Measurements from ENCODE around the gene ZNF385B.

Gene ZNF385B

DNA sequence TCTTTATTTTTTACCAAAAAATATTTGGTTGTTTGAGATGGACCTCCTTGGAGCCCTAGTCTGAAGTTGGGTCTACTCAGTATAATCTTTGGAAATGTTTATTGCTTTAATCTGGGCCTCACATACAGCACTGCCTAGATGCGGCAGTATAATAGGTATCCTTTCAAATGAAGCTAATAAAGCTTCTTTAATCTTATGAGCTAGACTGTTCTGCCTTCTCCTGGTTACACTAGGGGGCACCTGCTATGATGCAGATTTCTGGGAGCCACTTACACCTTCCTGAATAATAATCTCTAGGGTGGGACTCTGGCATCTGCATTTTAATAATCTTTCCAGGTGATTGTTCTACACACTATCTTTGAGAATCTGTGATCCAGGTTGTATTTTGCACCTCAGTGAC lies 427.1 kb downstream of the ZNF385B start:
- TF ChIP-seq, protein P1, sequence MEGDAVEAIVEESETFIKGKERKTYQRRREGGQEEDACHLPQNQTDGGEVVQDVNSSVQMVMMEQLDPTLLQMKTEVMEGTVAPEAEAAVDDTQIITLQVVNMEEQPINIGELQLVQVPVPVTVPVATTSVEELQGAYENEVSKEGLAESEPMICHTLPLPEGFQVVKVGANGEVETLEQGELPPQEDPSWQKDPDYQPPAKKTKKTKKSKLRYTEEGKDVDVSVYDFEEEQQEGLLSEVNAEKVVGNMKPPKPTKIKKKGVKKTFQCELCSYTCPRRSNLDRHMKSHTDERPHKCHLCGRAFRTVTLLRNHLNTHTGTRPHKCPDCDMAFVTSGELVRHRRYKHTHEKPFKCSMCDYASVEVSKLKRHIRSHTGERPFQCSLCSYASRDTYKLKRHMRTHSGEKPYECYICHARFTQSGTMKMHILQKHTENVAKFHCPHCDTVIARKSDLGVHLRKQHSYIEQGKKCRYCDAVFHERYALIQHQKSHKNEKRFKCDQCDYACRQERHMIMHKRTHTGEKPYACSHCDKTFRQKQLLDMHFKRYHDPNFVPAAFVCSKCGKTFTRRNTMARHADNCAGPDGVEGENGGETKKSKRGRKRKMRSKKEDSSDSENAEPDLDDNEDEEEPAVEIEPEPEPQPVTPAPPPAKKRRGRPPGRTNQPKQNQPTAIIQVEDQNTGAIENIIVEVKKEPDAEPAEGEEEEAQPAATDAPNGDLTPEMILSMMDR (IDR thresholded peaks at IDR 0.05; ENCODE audit: borderline replicate concordance, insufficient read depth, low read depth, low read length) = no peak
- no peak overlapping the region for H3K4me3 ChIP-seq (ENCODE audit: low read depth, low read length)

DNA sequence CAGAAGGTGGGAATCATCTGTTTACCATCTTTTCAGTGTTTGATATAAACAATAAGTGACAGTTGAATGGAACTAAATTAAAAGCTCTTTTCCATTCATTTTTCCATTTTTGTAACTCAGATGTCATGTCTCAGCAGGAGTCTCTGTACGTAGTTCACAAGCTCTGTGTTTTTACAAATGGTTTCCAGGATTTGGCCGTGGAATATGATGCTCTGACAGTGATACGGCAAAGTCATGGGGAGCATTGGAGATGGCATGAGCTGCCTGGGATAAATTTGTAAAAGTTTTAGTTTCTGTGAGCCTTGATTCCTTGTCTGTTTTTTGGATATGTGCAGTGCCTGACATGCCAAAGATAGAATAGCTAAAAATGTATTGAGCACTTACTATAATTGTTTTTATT lies 428.7 kb downstream of the ZNF385B start:
- TF ChIP-seq, protein P1 (IDR thresholded peaks at IDR 0.05; ENCODE audit: borderline replicate concordance, insufficient read depth, low read depth, low read length) = no peak
- H3K4me3 ChIP-seq (ENCODE audit: low read depth, low read length) = no peak overlapping the region

DNA sequence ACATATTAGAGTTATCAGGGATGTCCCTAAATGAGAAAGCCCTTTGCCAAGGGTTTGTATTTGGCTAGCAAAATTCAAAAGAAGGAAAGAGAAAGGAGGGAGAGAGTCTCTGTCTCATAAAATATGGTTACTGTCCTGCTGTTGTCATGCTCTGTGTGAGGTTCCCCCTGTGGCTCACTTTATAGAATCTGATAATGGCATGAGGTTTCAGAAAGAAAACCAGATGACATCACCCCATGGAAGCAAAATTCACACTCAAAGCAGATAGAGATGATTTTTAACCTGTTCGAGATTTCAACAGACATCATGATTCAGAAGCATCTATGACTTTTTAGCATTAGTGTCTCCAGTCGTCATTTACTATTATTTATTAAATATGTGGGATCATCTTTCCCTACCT lies 431.8 kb downstream of the ZNF385B start:
- no peak overlapping the region for H3K4me3 ChIP-seq (ENCODE audit: low read depth, low read length)
- TF ChIP-seq, protein P1 (IDR thresholded peaks at IDR 0.05; ENCODE audit: borderline replicate concordance, insufficient read depth, low read depth, low read length) = no peak

- TF ChIP-seq, protein P1 (IDR thresholded peaks at IDR 0.05; ENCODE audit: borderline replicate concordance, insufficient read depth, low read depth, low read length) = no peak
- H3K4me3 ChIP-seq (ENCODE audit: low read depth, low read length) = no peak overlapping the region
These were observed 432.3 kb downstream of the ZNF385B start for GRCh38 chr2:179429060-179429471.

DNA sequence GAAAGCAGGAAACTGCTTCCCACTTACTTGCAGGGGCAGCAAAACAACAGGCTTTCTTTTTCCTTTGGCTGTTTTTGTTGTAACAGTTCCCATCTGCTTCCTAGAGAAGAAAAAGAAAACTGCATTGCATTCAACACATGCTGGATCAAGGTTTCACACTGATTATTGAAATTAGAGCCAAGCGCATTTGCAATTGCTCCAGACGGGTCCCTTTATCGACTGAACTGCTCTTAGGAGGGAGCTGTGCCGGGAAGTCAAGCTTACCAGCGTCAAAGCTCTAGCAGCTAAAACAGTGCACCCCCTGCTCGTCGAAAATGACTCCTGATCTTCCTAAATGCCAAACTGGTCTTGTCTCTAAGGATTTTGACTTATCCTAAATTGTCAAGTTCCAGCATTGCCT lies 432.8 kb downstream of the ZNF385B start:
- TF ChIP-seq, protein P1 (IDR thresholded peaks at IDR 0.05; ENCODE audit: borderline replicate concordance, insufficient read depth, low read depth, low read length) = no peak
- no peak overlapping the region for H3K4me3 ChIP-seq (ENCODE audit: low read depth, low read length)

- no peak overlapping the region for H3K4me3 ChIP-seq (ENCODE audit: low read depth, low read length)
- TF ChIP-seq, protein P1 (IDR thresholded peaks at IDR 0.05; ENCODE audit: borderline replicate concordance, insufficient read depth, low read depth, low read length) = no peak
These were observed 434.3 kb downstream of the ZNF385B start for GRCh38 chr2:179427065-179427464.

- no peak overlapping the region for H3K4me3 ChIP-seq (ENCODE audit: low read depth, low read length)
- TF ChIP-seq, protein P1 (IDR thresholded peaks at IDR 0.05; ENCODE audit: borderline replicate concordance, insufficient read depth, low read depth, low read length) = no peak
These were observed 436.8 kb downstream of the ZNF385B start for GRCh38 chr2:179424571-179424970.
